ENCODE measurements around the gene FGF1.
"Not testable (repeated sequence)": the region's sequence is repeated elsewhere in the genome, so short reads cannot be mapped to it uniquely, and the experiment has no call there.

The FGF1 gene

DNA sequence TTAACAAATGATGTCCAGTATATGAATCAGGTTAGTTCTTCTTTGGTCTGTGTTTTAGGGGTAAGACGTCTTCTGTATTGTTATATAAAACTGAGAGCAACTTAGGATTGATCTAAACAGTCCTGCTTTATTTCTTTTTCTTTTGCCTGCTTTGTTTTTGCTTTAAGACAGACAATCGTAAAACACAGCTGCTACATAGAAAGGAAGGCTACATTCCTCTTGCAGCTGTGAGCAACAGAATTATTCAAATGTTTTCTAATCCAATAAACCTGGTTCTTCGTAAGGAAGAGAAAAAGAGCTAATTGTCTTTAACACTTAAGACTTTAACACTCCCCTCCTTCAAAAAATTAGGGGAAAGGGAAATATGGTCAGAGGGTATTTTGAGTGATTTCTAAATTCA, 14.6 kb downstream of the FGF1 start:
- no peak for DNase-seq (ENCODE audit: low spot score)

DNA sequence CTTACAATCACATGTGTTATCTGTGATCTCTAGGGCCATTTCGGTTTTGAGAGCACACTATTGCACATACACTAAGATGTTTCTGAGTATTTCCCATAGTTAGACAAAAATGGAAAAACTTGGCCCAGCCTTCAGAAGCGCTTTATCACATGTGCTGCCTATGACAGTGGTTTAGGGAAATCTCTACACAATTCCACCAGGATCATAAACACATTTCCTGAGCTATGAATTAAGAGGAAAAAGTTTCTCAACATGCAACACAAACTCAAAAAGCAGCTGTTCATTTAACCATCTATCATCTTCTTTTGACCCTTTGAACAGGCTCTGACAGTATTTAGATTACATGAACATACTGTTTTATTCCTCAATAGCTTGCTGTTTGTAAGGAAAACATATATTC, 15.1 kb downstream of the FGF1 start:
- no peak for DNase-seq (ENCODE audit: low spot score)

GRCh38 chr5:142669477-142669876, 16.4 kb downstream of the FGF1 start:
- no peak for DNase-seq (ENCODE audit: low spot score)

- no peak for DNase-seq (ENCODE audit: low spot score)
These were observed 17.6 kb downstream of the FGF1 start for GRCh38 chr5:142668336-142668735.

DNA sequence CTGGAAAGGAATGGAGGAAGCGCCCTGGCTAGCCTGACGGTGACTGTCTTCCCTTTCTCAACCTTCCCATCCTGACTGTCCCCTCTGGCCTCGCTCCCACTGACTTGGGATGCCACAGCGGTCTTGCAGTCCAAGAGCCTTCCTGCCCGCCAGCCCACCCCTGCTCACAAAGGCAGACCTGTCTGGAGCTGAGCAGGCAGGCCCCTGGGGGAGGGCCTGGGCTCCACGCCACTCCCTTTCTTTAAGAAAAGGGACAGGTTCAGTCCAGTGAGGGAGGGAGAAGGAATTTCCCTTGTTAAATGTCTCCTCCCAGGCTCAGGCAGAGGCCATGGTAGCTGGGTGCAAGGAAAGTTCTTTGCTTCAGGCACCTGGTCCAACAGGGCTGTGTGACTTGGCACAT, 18.1 kb downstream of the FGF1 start:
- no peak for DNase-seq (ENCODE audit: low spot score)

DNA sequence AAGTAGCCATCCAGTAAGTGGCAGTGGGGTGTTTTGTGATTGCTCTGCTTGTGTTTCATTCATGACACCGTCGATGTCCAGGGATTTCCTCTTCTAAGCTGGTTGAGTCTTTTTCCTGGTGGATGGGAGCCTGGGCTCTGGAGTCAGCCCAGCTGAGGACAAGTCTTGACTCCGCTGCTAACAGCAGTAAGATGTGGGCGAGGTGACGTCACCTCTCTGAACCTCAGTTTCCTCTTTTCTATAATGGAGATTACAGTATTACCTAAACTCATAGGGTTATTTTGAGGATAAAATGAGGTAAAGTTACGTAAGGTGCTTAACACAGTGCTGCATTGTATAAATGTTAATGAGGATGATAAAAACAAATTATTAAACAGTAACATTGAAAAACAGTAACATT, 21.3 kb downstream of the FGF1 start:
- DNase-seq (ENCODE audit: low spot score) = no peak

- no peak for DNase-seq (ENCODE audit: low spot score)
These were observed 21.8 kb downstream of the FGF1 start for GRCh38 chr5:142664067-142664466.

DNA sequence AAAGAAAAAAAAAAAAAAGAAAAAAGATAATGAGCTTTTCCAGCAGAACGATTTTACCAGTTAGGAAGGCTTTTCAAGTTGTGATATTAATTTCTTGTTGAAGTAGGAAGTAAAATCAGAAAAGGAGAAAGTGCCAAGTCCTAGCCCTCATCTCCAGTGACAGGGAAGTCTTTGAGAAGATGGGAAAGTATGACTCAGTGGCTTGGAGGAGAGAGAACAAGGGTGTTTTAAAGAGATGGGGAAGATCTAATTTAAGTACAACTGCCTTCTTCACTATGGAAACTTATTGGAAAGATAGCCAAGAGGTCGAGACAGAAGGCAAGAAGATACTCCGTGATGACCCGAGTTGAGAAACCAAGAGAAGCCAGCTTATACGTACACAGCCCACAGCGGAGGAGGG, 22.6 kb downstream of the FGF1 start:
- DNase-seq (ENCODE audit: low spot score) = no peak

DNA sequence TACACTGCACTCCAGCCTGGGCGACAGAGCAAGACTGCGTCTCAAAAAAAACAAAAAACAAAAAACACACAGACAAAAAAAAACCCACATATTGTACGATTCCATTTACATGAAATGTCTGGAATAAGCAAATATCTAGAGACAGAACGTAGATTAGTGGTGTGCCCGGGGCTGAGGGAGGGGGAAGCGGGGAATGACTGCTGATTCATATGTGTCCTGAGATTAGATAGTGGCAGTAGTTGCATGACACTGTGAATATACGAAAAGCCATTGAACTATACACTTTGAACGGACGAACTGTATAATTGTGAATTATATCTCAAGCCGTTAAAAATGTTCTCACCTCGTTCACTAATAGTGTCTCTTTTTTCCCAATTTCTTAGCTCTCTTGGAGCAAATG, 23.9 kb downstream of the FGF1 start:
- DNase-seq (ENCODE audit: low spot score) = no peak

- DNase-seq (ENCODE audit: low spot score) = no peak
These were observed 24.7 kb downstream of the FGF1 start for GRCh38 chr5:142661143-142661542.

GRCh38 chr5:142660731-142661130, 25.2 kb downstream of the FGF1 start:
- DNase-seq (ENCODE audit: low spot score) = no peak

DNA sequence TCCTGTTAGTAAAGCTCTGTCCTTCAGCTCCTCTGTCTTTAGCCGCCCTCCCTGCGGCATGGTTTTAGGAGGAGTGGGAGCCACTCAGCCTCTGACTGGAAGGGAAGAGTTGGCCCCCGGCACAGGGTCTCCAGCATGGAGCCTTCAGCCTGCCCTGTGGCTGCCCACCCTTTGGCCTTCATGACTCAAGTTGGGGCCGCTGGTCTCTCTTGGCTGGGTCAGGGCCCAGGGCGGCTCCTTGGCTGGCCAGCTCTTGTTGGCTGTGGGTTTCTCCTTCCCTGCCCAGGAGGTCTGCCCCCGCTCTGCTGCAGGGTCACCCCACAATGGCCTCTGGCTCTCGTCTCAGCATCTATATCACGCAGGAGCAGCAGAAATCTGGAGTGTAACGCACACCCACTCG, 25.7 kb downstream of the FGF1 start:
- no peak for DNase-seq (ENCODE audit: low spot score)

DNA sequence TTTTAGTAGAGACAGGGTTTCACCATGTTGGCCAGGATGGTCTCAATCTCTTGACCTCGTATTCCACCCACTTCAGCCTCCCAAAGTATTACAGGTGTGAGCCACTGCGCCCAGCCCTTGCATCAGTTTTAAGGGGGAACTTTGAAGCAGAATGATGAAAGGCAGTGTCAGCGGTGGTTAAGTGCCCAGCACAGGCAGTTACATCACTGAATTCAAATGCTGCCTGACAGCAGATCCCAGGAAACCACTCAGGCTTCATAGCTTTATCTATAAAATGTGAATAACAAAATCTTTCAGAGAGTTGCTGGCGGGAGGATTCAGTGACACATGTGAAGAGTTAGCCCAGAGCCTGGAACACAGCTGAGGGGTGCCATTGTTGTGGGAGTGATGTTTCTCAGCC, 26.5 kb downstream of the FGF1 start:
- no peak for DNase-seq (ENCODE audit: low spot score)

GRCh38 chr5:142658278-142658677, 27.6 kb downstream of the FGF1 start:
- no peak for DNase-seq (ENCODE audit: low spot score)

DNA sequence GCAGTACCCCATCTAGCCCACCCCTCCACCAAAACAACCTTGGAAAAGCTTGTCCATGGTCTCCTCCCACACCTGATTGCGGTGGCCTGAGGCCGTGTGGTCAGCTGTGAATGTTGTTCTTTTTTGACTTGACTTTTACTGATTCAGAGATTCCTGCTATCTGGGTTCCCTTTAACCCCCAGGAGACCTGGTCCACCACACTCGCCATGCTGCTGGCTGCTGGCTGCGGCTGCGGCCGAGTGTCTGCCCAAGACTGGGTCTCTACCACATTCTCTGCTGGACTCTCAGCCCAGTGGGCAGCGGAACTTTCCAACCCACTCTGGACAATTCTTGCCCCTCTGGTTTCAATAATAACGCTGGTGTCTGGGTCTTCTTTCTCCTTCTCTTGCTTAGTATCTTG, 28.4 kb downstream of the FGF1 start:
- DNase-seq (ENCODE audit: low spot score) = no peak

DNA sequence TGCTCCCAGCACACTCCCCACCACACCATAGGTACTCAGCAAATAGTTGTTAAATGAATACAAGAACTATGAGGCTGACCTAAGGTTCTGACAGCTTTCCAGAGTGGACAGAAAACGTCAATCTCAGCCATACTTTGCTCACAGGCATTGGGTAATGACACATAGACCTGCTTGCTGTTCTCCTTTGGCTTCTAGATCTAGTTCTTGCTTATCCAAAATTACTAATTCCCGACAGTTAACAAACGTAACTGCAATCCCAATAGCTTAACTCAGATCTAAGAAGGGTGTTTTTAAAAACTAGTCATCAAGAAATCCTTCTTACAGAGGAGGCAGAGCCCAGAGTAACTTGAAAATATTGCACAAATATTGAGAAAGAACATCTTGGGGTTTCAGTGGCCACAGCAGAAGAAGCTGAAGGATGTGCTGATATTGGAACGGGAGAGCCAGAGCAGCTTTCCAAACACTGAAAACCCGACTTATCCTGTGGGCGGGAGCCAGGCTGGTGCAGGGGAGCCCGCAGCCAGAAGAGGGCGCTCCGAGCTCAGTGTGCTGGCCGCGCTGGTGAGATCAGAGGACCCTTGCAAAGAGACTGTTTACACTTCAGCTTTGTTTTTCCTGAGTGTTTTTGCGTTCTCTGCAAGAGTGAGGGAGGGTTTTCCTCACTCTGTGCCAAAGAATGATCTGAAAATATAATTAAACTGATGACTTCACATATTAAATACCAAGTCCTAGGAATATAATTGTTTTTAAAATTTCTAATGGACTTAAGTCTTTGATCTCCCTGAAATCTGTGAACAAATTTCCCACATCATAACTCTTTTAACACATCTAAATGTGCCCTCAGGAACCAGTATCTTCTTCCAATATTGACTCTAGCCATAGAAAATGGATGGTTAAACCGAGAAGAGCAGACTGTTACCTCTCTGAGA, 30.3 kb downstream of the FGF1 start:
- DNase-seq (ENCODE audit: low spot score) = peak; percentile 59

GRCh38 chr5:142654578-142655058, 31.3 kb downstream of the FGF1 start:
- peak; percentile 4 for DNase-seq (ENCODE audit: low spot score)

DNA sequence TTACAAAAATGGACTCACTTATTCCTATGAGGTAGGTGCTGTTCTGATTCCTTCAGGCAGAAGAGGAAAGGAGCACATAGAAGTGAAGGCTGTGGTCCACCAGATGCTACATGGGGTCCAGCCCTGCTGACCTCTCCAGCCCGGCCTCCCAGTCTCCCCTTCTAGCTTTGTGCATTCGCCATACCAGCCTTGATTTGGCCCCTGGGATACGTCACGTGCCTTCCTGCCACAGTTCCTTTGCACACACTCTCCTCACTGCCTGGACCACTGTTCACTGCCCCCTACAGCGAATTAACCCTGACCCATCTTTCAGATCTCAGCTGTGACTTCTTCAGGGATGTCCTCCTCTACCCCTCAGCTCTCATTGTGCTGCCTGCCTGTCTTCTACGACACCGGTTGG, 32.6 kb downstream of the FGF1 start:
- DNase-seq (ENCODE audit: low spot score) = no peak

- DNase-seq (ENCODE audit: low spot score) = no peak
These were observed 33.3 kb downstream of the FGF1 start for GRCh38 chr5:142652563-142652962.

DNA sequence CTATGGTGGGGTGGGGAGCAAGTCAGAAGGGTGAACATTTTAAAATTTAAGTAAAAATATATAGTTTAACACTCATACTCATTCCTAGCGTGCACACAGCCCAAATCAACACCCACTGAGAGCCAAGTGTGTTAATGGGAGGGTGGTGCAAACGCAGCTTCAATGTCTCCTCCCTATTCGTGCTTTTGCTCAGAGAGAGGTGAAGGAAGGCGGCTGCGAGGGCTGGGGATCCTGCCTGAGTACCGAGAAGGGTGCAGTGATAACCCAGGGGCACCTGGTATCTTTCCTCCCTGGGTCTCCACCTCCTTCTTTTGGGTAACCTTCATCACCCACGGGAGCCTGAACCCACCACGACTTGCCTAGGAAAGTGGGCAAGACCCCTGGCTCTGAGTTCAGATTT, 35.0 kb downstream of the FGF1 start:
- DNase-seq (ENCODE audit: low spot score) = no peak

GRCh38 chr5:142650060-142650459, 35.8 kb downstream of the FGF1 start:
- DNase-seq (ENCODE audit: low spot score) = no peak

DNA sequence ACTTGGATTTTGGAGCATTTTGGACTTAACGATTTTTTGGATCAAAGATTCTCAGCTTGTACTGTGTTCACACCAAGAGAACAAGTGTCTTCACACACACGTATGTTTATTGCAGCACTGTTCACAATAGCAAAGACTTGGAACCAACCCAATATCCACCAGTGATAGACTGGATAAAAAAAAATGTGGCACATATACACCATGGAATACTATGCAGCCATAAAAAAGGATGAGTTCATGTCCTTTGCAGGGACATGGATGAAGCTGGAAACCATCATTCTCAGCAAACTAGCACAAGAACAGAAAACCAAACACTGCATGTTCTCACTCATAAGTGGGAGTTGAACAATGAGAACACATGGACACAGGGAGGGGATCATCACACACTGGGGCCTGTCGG, 37.8 kb downstream of the FGF1 start:
- DNase-seq (ENCODE audit: low spot score) = not testable (repeated sequence)

DNA sequence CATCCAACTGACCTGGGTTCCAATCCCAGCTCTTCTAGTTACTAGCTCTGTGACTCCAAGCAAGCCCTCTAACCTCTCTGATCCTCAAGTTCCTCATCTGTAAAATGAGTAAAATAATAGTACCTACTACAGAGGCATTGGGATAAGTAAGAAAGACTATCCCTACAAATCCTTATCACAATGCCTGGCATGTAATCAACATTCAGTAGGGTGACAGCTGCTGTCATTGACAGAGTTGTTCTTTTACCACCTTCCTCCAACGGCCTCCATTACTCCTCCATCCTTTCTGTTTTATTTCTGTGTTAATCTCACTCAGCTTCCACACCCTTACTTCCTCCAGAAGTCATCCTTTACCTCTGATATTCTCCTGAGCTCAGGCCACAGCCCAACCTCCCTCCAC, 40.4 kb downstream of the FGF1 start:
- DNase-seq (ENCODE audit: low spot score) = no peak

Measured in SK-N-DZ (cell line).